Urothelium cell line (cell line): ENCODE measurements around the gene DNAJC27.
"Not testable (repeated sequence)": the region's sequence is repeated elsewhere in the genome, so short reads cannot be mapped to it uniquely, and the experiment has no call there.

Experiments
- DNase-seq: peaks from one replicate; pipeline ENCODE4 v3.0.0; 2011; ENCODE audit warnings: low spot score, mixed read lengths
- FAIRE-seq: peaks from 2 replicates; lab custom pipeline; 2011; peaks lifted over from hg19 to GRCh38; lab: Jason Lieb, UNC

Gene DNAJC27

GRCh38 chr2:24971536-24972314 lies at the start of gene DNAJC27:
DNAJC27 (minus strand) TSS chr2:24971955; CDS start chr2:24971904, 51 bp downstream.
- DNase-seq (peak; percentile 100), FAIRE-seq (peak; percentile 93)

- FAIRE-seq: no peak
- no peak for DNase-seq
Measured at GRCh38 chr2:25018681-25019080, 46.9 kb upstream of the DNAJC27 start.

- DNase-seq (no peak), FAIRE-seq (no peak)
Measured at GRCh38 chr2:25014631-25015030, 42.9 kb upstream of the DNAJC27 start.

GRCh38 chr2:25011342-25011741 lies 39.6 kb upstream of the DNAJC27 start:
- not testable (repeated sequence) for FAIRE-seq, DNase-seq

- no peak for DNase-seq
- no peak for FAIRE-seq
Measured at GRCh38 chr2:25009954-25010353, 38.2 kb upstream of the DNAJC27 start.

- no peak for DNase-seq
- FAIRE-seq: no peak
Measured at GRCh38 chr2:25002066-25002465, 30.3 kb upstream of the DNAJC27 start.

- FAIRE-seq (no peak), DNase-seq (no peak)
Measured at GRCh38 chr2:25001325-25001637, 29.5 kb upstream of the DNAJC27 start.

- DNase-seq (no peak), FAIRE-seq (peak; percentile 62)
Measured at GRCh38 chr2:25000503-25001324, 29.0 kb upstream of the DNAJC27 start.

- no peak for FAIRE-seq
- no peak for DNase-seq
Measured at GRCh38 chr2:25000036-25000435, 28.3 kb upstream of the DNAJC27 start.

- DNase-seq, FAIRE-seq: not testable (repeated sequence)
Measured at GRCh38 chr2:24999097-24999496, 27.3 kb upstream of the DNAJC27 start.

GRCh38 chr2:24994146-24994724 lies 22.5 kb upstream of the DNAJC27 start:
- FAIRE-seq (no peak), DNase-seq (no peak)

- DNase-seq (no peak), FAIRE-seq (no peak)
Measured at GRCh38 chr2:24993406-24994145, 21.8 kb upstream of the DNAJC27 start.

- no peak for DNase-seq
- FAIRE-seq: no peak
Measured at GRCh38 chr2:24986372-24986771, 14.6 kb upstream of the DNAJC27 start.

- DNase-seq (no peak), FAIRE-seq (no peak)
Measured at GRCh38 chr2:24985511-24985910, 13.8 kb upstream of the DNAJC27 start.

GRCh38 chr2:24984912-24985311 lies 13.2 kb upstream of the DNAJC27 start:
- FAIRE-seq: no peak

GRCh38 chr2:24981411-24982136 lies 9.8 kb upstream of the DNAJC27 start:
- DNase-seq (no peak), FAIRE-seq (no peak)

More at GRCh38 chr2:24984912-24985311, 13.2 kb upstream of the DNAJC27 start:
- no peak for DNase-seq

GRCh38 chr2:24978661-24979060 lies 6.9 kb upstream of the DNAJC27 start:
- no peak for DNase-seq
- no peak for FAIRE-seq

- no peak for FAIRE-seq
- DNase-seq: no peak
Measured at GRCh38 chr2:24977631-24978030, 5.9 kb upstream of the DNAJC27 start.

- FAIRE-seq: no peak
- DNase-seq: no peak
Measured at GRCh38 chr2:24973812-24974211, 2.1 kb upstream of the DNAJC27 start.

GRCh38 chr2:24972315-24972961 lies 683 bp upstream of the DNAJC27 start:
- DNase-seq (peak; percentile 45), FAIRE-seq (no peak)
